Measurements from ENCODE around the gene TOR4A.
A peak's percentile ranks its signal among the peaks of the same experiment; 100 is the strongest.

TOR4A gene

GRCh38 chr9:137234055-137234697 lies 43.4 kb upstream of the TOR4A start:
- in situ Hi-C loops (cut with HindIII; ENCODE audit: low pct_ligation_motif_present, low sequenced_read_pairs) = no loop called here
- Histone ChIP-seq H3K27me3 (replicated peaks) (no peaks in the 10 kb centered on the region), H3K4me3 (ENCODE audit: low read depth, low read length) (no peak overlapping the region), H3K27ac (no peak overlapping the region), H3K36me3 (replicated peaks) (no peaks in the 10 kb centered on the region)
- TF ChIP-seq CTCF (IDR thresholded peaks at IDR 0.05; ENCODE audit: low read depth, low read length, missing control alignments) = no peak
- no peak for DNase-seq

- no peaks in the 10 kb centered on the region for H3K27me3 ChIP-seq (replicated peaks)
- no peaks in the 10 kb centered on the region for H3K36me3 ChIP-seq (replicated peaks)
- in situ Hi-C loops (cut with HindIII; ENCODE audit: low pct_ligation_motif_present, low sequenced_read_pairs) = no loop called here
Observed at GRCh38 chr9:137234758-137235423, 42.6 kb upstream of the TOR4A start.

GRCh38 chr9:137235424-137236237 lies 41.9 kb upstream of the TOR4A start:
- TF ChIP-seq CTCF (IDR thresholded peaks at IDR 0.05; ENCODE audit: low read depth, low read length, missing control alignments) = no peak

More at GRCh38 chr9:137234758-137235423, 42.6 kb upstream of the TOR4A start:
- DNase-seq = no peak
- TF ChIP-seq CTCF (IDR thresholded peaks at IDR 0.05; ENCODE audit: low read depth, low read length, missing control alignments) = no peak
- Histone ChIP-seq H3K4me3 (ENCODE audit: low read depth, low read length) (no peak overlapping the region), H3K27ac (no peak overlapping the region)

GRCh38 chr9:137236238-137236935 lies 41.1 kb upstream of the TOR4A start:
- H3K36me3 ChIP-seq (replicated peaks) = no peaks in the 10 kb centered on the region
- in situ Hi-C loops (cut with HindIII; ENCODE audit: low pct_ligation_motif_present, low sequenced_read_pairs) = no loop called here
- H3K4me3 ChIP-seq (ENCODE audit: low read depth, low read length) = no peak overlapping the region
- no peaks in the 10 kb centered on the region for H3K27me3 ChIP-seq (replicated peaks)
- DNase-seq = peak; percentile 60
- TF ChIP-seq CTCF (IDR thresholded peaks at IDR 0.05; ENCODE audit: low read depth, low read length, missing control alignments) = peak; percentile 100
- H3K27ac ChIP-seq = no peak overlapping the region

More at GRCh38 chr9:137235424-137236237, 41.9 kb upstream of the TOR4A start:
- H3K36me3 ChIP-seq (replicated peaks) = no peaks in the 10 kb centered on the region
- H3K4me3 ChIP-seq (ENCODE audit: low read depth, low read length) = no peak overlapping the region
- H3K27me3 ChIP-seq (replicated peaks) = no peaks in the 10 kb centered on the region
- H3K27ac ChIP-seq = no peak overlapping the region
- in situ Hi-C loops (cut with HindIII; ENCODE audit: low pct_ligation_motif_present, low sequenced_read_pairs) = no loop called here
- no peak for DNase-seq

GRCh38 chr9:137236936-137237421 lies 40.5 kb upstream of the TOR4A start:
- no peak for TF ChIP-seq CTCF (IDR thresholded peaks at IDR 0.05; ENCODE audit: low read depth, low read length, missing control alignments)
- Histone ChIP-seq H3K27ac (no peak overlapping the region), H3K4me3 (ENCODE audit: low read depth, low read length) (no peak overlapping the region), H3K27me3 (replicated peaks) (no peaks in the 10 kb centered on the region), H3K36me3 (replicated peaks) (peaks cover 5% of the 10 kb centered on the region)
- in situ Hi-C loops (cut with HindIII; ENCODE audit: low pct_ligation_motif_present, low sequenced_read_pairs) = no loop called here
- DNase-seq = no peak
